Caco-2 (cell line): ENCODE data around the gene KIF18B. TPM values are rescaled to one million over a fixed set of nuclear protein-coding genes. Genes with fewer than 3 reads are reported as not detected.
A peak's percentile ranks its signal among the peaks of the same experiment; 100 is the strongest.

Experiments
- BruUV-seq: library from RNA; stranded (reverse); fragments of 400-500 nt; replicated peaks from 2 replicates; lab custom pipeline; 2021; lab: Mats Ljungman, UMichigan
- CTCF ChIA-PET: fragments of 300-600 bp; sonication (Branson Sonifier 250); formaldehyde crosslinking; loops from one replicate; lab custom pipeline; 2022; ENCODE audit warnings: antibody characterized with exemption; lab: Charles Lee
- POLR2A ChIA-PET: fragments of 300-600 bp; sonication (Branson Sonifier 250); formaldehyde crosslinking; loops from one replicate; lab custom pipeline; 2022; ENCODE audit warnings: antibody characterized with exemption; lab: Charles Lee
- DNase-seq, 2 experiments: peaks; one replicate each; pipeline versions ENCODE4 v3.0.0 to v3.0.0-alpha.2; 2020 to 2022
- H3K27me3 ChIP-seq: replicated peaks from 2 replicates; pipeline ENCODE4 v1.6.0; 2011; ENCODE audit warnings: low read length; ENCODE audit not compliant: control insufficient read depth, insufficient read depth
- H3K36me3 ChIP-seq: 2 replicates; pipeline ENCODE4 v1.5.1; 2011; ENCODE audit warnings: low read length; ENCODE audit not compliant: control insufficient read depth, insufficient read depth
- H3K4me1 ChIP-seq: fragments of 250-450 bp; sonication (Bioruptor Pico); 2 replicates; pipeline ENCODE4 v1.5.1; 2020; ENCODE audit warnings: mild to moderate bottlenecking
- H3K4me3 ChIP-seq: 2 replicates; pipeline ENCODE4 v1.5.1; 2011; ENCODE audit warnings: low read depth, mild to moderate bottlenecking, control low read depth, low read length
- H3K9me3 ChIP-seq: fragments of 250-450 bp; sonication (Bioruptor Pico); 2 replicates; pipeline ENCODE4 v1.5.1; 2020; ENCODE audit warnings: mild to moderate bottlenecking, moderate library complexity
- H3K27ac Mint-ChIP-seq: one replicate; pipeline ENCODE4 v1.8.0; 2022; ENCODE audit warnings: mixed read lengths; ENCODE audit not compliant: unreplicated experiment
- H3K27me3 Mint-ChIP-seq: one replicate; pipeline ENCODE4 v1.8.0; 2022; ENCODE audit warnings: mixed read lengths; ENCODE audit not compliant: insufficient read depth, unreplicated experiment
- H3K36me3 Mint-ChIP-seq: one replicate; pipeline ENCODE4 v1.8.0; 2022; ENCODE audit warnings: mild to moderate bottlenecking, mixed read lengths; ENCODE audit not compliant: insufficient read depth, unreplicated experiment
- H3K4me1 Mint-ChIP-seq: one replicate; pipeline ENCODE4 v1.8.0; 2022; ENCODE audit warnings: low read depth, mixed read lengths; ENCODE audit not compliant: unreplicated experiment
- H3K4me3 Mint-ChIP-seq: one replicate; pipeline ENCODE4 v1.8.0; 2022; ENCODE audit warnings: mild to moderate bottlenecking, moderate library complexity, mixed read lengths; ENCODE audit not compliant: unreplicated experiment
- H3K9me3 Mint-ChIP-seq: one replicate; pipeline ENCODE4 v1.8.0; 2022; ENCODE audit warnings: mixed read lengths; ENCODE audit not compliant: unreplicated experiment
- intact Hi-C: fragments of 100-400 bp; cut with micrococcal nuclease; formaldehyde crosslinking; loops from one replicate; pipeline ENCODE4 v1.10.0; 2022; ENCODE audit not compliant: unreplicated experiment
- total RNA-seq: library from RNA; stranded (reverse); gene quantifications from 2 replicates; pipeline ENCODE4 v1.2.3, GENCODE V29; 2022
- TF ChIP-seq, protein P1 (sequence below), 2 experiments: fragments of 200-600 bp in 1 of 2; IDR thresholded peaks; 1 replicate in 1 of 2; 2 replicates in 1 of 2; pipeline versions ENCODE4 v1.5.1 to v1.8.0; 2011 to 2022; ENCODE audit warnings: antibody characterized with exemption in 1 of 2, control low read depth in 1 of 2, inconsistent platforms in 1 of 2, low read depth in 1 of 2, low read length in 1 of 2, mild to moderate bottlenecking in 1 of 2, moderate library complexity in 1 of 2; ENCODE audit not compliant: insufficient read depth in 1 of 2, severe bottlenecking in 1 of 2, unreplicated experiment in 1 of 2

Gene KIF18B
- total RNA-seq, 1 experiment from 2014 or later: 68.4 TPM

DNA sequence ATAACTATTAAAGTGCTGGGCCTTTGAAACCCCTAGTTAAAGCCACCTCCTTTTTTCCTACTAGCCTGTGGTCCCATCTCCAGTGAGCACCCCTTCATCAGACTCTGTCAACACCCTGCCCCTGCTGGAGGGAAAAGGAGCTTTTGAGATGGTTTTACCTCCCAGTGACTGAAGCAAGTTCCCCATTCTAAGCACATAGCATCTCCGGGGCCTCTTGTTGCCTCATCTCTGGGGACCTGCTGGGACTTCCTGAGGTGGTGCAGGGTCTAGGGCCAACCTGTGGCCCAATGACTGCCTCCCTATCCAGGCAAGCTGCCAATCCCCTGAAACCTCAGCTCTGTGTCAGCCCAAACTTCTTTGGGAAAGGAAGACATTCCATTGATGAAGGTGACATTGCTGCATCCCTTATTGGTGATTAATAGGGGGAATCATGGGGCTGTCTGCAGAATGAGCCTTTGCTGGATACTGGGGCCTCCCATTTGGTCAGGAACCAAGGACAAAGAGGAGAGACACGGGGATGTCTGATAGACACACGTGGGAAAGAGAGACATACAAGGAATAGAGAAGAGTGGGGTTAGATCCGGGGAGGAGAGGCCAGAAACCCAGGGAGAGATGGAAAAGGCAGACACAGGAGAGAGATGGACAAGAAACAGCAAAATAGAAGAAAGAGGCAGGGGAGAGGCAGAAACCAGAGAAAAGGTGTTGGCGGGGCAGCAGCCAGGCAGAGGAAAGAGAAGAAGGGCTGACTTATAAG, 18.1 kb upstream of the KIF18B start:
- no peak overlapping the region for H3K4me3 ChIP-seq
- TF ChIP-seq, protein P1, sequence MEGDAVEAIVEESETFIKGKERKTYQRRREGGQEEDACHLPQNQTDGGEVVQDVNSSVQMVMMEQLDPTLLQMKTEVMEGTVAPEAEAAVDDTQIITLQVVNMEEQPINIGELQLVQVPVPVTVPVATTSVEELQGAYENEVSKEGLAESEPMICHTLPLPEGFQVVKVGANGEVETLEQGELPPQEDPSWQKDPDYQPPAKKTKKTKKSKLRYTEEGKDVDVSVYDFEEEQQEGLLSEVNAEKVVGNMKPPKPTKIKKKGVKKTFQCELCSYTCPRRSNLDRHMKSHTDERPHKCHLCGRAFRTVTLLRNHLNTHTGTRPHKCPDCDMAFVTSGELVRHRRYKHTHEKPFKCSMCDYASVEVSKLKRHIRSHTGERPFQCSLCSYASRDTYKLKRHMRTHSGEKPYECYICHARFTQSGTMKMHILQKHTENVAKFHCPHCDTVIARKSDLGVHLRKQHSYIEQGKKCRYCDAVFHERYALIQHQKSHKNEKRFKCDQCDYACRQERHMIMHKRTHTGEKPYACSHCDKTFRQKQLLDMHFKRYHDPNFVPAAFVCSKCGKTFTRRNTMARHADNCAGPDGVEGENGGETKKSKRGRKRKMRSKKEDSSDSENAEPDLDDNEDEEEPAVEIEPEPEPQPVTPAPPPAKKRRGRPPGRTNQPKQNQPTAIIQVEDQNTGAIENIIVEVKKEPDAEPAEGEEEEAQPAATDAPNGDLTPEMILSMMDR (IDR thresholded peaks at IDR 0.05; ENCODE audit: insufficient read depth in 1 of 2, low read depth in 1 of 2, low read length in 1 of 2, severe bottlenecking in 1 of 2, unreplicated experiment in 1 of 2): no peak
- H3K9me3 ChIP-seq: no peaks in the 10 kb centered on the region
- peaks cover 15% of the 10 kb centered on the region for H3K27me3 Mint-ChIP-seq
- no peak overlapping the region for H3K27ac Mint-ChIP-seq
- no peaks in the 10 kb centered on the region for H3K36me3 ChIP-seq
- no TSS peak for BruUV-seq
- ChIA-PET POLR2A (no interaction called here), CTCF (no interaction called here)
- no peak for DNase-seq
- H3K36me3 Mint-ChIP-seq: no peaks in the 10 kb centered on the region
- H3K4me3 Mint-ChIP-seq: peak overlapping the region; percentile 2
- H3K27me3 ChIP-seq: peaks cover 1% of the 10 kb centered on the region; the same call in 1 of the 2 replicates
- no peaks in the 10 kb centered on the region for H3K9me3 Mint-ChIP-seq
- intact Hi-C loops: loop anchor here (5.0 kb wide), 1 partner anchor 43 kb away; no protein-coding TSS in a partner anchor
- no peaks in the 10 kb centered on the region for H3K4me1 Mint-ChIP-seq
- peaks cover 6% of the 10 kb centered on the region for H3K4me1 ChIP-seq

GRCh38 chr17:44961921-44962350, 14.4 kb upstream of the KIF18B start:
- ChIA-PET CTCF (interaction anchor here (1.2 to 1.4 kb wide), 3 partner anchors 9 to 42 kb away, joined by 4 to 6 read pairs (median 4); no protein-coding TSS in a partner anchor), POLR2A (no interaction called here)
- peaks cover 4% of the 10 kb centered on the region for H3K27me3 Mint-ChIP-seq
- no peaks in the 10 kb centered on the region for H3K36me3 Mint-ChIP-seq
- Histone ChIP-seq H3K9me3 (no peaks in the 10 kb centered on the region), H3K27me3 (peaks cover 1% of the 10 kb centered on the region; the same call in 1 of the 2 replicates), H3K4me1 (peaks cover 6% of the 10 kb centered on the region), H3K4me3 (no peak overlapping the region), H3K36me3 (no peaks in the 10 kb centered on the region)
- no peaks in the 10 kb centered on the region for H3K4me1 Mint-ChIP-seq
- H3K27ac Mint-ChIP-seq: no peak overlapping the region
- BruUV-seq: no TSS peak
- TF ChIP-seq, protein P1 (IDR thresholded peaks at IDR 0.05; ENCODE audit: insufficient read depth in 1 of 2, low read depth in 1 of 2, low read length in 1 of 2, severe bottlenecking in 1 of 2, unreplicated experiment in 1 of 2): peak in 1 of 2 experiments; percentile 23
- H3K4me3 Mint-ChIP-seq: no peak overlapping the region
- intact Hi-C loops: no loop called here
- peak in 1 of 2 experiments; percentile 30 for DNase-seq
- H3K9me3 Mint-ChIP-seq: no peaks in the 10 kb centered on the region

- H3K27me3 ChIP-seq: no peaks in the 10 kb centered on the region
- H3K4me1 ChIP-seq: peaks cover 7% of the 10 kb centered on the region
- Mint-ChIP-seq H3K4me1 (no peaks in the 10 kb centered on the region), H3K9me3 (no peaks in the 10 kb centered on the region), H3K36me3 (no peaks in the 10 kb centered on the region), H3K27me3 (peaks cover under 1% of the 10 kb centered on the region), H3K27ac (no peak overlapping the region), H3K4me3 (no peak overlapping the region)
- ChIA-PET CTCF (no interaction called here), POLR2A (no interaction called here)
- no peaks in the 10 kb centered on the region for H3K9me3 ChIP-seq
- H3K4me3 ChIP-seq: no peak overlapping the region
- H3K36me3 ChIP-seq: no peaks in the 10 kb centered on the region
- no TSS peak for BruUV-seq
- DNase-seq: no peak
- intact Hi-C loops: no loop called here
- TF ChIP-seq, protein P1 (IDR thresholded peaks at IDR 0.05; ENCODE audit: insufficient read depth in 1 of 2, low read depth in 1 of 2, low read length in 1 of 2, severe bottlenecking in 1 of 2, unreplicated experiment in 1 of 2): no peak
Observed at GRCh38 chr17:44960691-44961090, 13.1 kb upstream of the KIF18B start.
